K562 (cell line): Measurements from ENCODE around the gene CITED2. TPM values are rescaled to one million over a fixed set of nuclear protein-coding genes. Genes with fewer than 3 reads are reported as not detected.

Experiments
- CHCHD3 ChIP-seq: fragments of 250-450 bp; sonication (Bioruptor Pico); IDR thresholded peaks from 2 replicates; pipeline ENCODE4 v2.1.2; 2022; ENCODE audit warnings: mild to moderate bottlenecking
- ETV5 ChIP-seq: sonication (generic); formaldehyde crosslinking; IDR thresholded peaks from 2 replicates; pipeline ENCODE4 v1.4.0; 2020; ENCODE audit warnings: low read depth, mild to moderate bottlenecking, missing genetic modification reagents
- GABPA ChIP-seq: fragments of 200-800 bp; sonication (Bioruptor generic); conservative IDR thresholded peaks from 2 replicates; pipeline ENCODE4 v1.6.1; 2016; ENCODE audit warnings: low read depth, missing genetic modification characterization, missing compliant biosample characterization
- MIER1 ChIP-seq: fragments of 450-650 bp; IDR thresholded peaks from 2 replicates; pipeline ENCODE4 v1.6.1; 2016; ENCODE audit warnings: antibody characterized with exemption, mild to moderate bottlenecking, low read depth
- NCOA6 ChIP-seq: fragments of 450-650 bp; IDR thresholded peaks from 2 replicates; pipeline ENCODE4 v1.6.1; 2017; ENCODE audit warnings: mild to moderate bottlenecking
- NR2C2 ChIP-seq, 2 experiments: fragments of 200-800 bp in 1 of 2; sonication (Bioruptor generic) in 1 of 2; sonication (generic) in 1 of 2; formaldehyde crosslinking in 1 of 2; IDR thresholded peaks; 2 replicates each; pipeline versions ENCODE4 v1.6.1 to v1.8.0; 2016 to 2022; ENCODE audit warnings: mild to moderate bottlenecking in 1 of 2, missing compliant biosample characterization in 1 of 2, missing genetic modification characterization in 1 of 2, missing genetic modification reagents in 1 of 2
- NRF1 ChIP-seq, 2 experiments: fragments of 450-650 bp; IDR thresholded peaks in 1 of 2; conservative IDR thresholded peaks in 1 of 2; 2 replicates each; pipeline ENCODE4 v1.6.1; 2014; ENCODE audit warnings: mild to moderate bottlenecking in 2 of 2
- PTRF ChIP-seq: fragments of 450-650 bp; IDR thresholded peaks from 2 replicates; pipeline ENCODE4 v1.6.1; 2016; ENCODE audit warnings: mild to moderate bottlenecking, missing genetic modification characterization, missing compliant biosample characterization
- RAD21 ChIP-seq, 2 experiments: fragments of 250-450 bp in 1 of 2; fragments of 450-650 bp in 1 of 2; sonication (Bioruptor Pico) in 1 of 2; formaldehyde crosslinking in 1 of 2; IDR thresholded peaks in 1 of 2; conservative IDR thresholded peaks in 1 of 2; 2 replicates each; pipeline versions ENCODE4 v1.4.0 to v1.8.0; 2020 to 2022; ENCODE audit warnings: mild to moderate bottlenecking in 2 of 2, moderate library complexity in 1 of 2
- SREBF1 ChIP-seq: fragments of 150-350 bp; IDR thresholded peaks from 2 replicates; pipeline ENCODE4 v1.6.1; 2014; ENCODE audit warnings: antibody characterized with exemption, low read depth, low read length, borderline replicate concordance
- TCF7 ChIP-seq: sonication (generic); IDR thresholded peaks from 2 replicates; pipeline ENCODE4 v1.6.1; 2016; ENCODE audit warnings: antibody characterized with exemption, borderline replicate concordance
- TRIM28 ChIP-seq: fragments of 450-650 bp; IDR thresholded peaks from 2 replicates; pipeline ENCODE4 v1.6.1; 2017
- ZNF175 ChIP-seq: fragments of 200-800 bp; sonication (Bioruptor generic); IDR thresholded peaks from 2 replicates; pipeline ENCODE4 v1.6.1; 2016; ENCODE audit warnings: low read depth, mild to moderate bottlenecking, missing genetic modification characterization, missing compliant biosample characterization
- ZNF316 ChIP-seq: fragments of 450-650 bp; IDR thresholded peaks from 2 replicates; pipeline ENCODE4 v1.6.1; 2016
- polyA plus RNA-seq, 8 experiments: library from polyadenylated mRNA; depleted of rRNA in 4 of 8; stranded (reverse) in 5 of 8; unstranded in 3 of 8; fragments of >200 nt; fragmentation: Nextera tagmentation in 2 of 8; fragmentation: Illumina TruSeq in 1 of 8; extraction: Ambion mirVana in 2 of 8; extraction: Trizol in 1 of 8; gene quantifications; 2 replicates each; pipeline versions ENCODE4 v1.2.1 to v1.2.3, GENCODE V29; 2011 to 2014; ENCODE audit warnings: inconsistent platforms in 1 of 8, missing spikeins in 1 of 8
- total RNA-seq, 7 experiments: library from RNA; depleted of rRNA in 6 of 7; stranded (reverse); fragments of >200 nt in 6 of 7; fragmentation: Illumina TruSeq in 2 of 7; extraction: Trizol in 2 of 7; gene quantifications; 2 replicates each; pipeline versions ENCODE4 v1.2.1 to v1.2.3, GENCODE V29; 2011 to 2021; ENCODE audit warnings: low replicate concordance in 1 of 7
- TF ChIP-seq, protein P1 (sequence below), 2 experiments: fragments of 450-650 bp; formaldehyde crosslinking in 1 of 2; IDR thresholded peaks; 2 replicates each; pipeline versions ENCODE4 v1.4.0 to v1.6.1; 2014 to 2020; ENCODE audit warnings: mild to moderate bottlenecking in 2 of 2, borderline replicate concordance in 1 of 2, low read depth in 1 of 2
- TF ChIP-seq, protein P2 (sequence below): sonication (generic); formaldehyde crosslinking; IDR thresholded peaks from 2 replicates; pipeline ENCODE4 v1.8.1; 2023; ENCODE audit warnings: mild to moderate bottlenecking, missing genetic modification reagents

CITED2 gene
- total and polyA plus RNA-seq, 9 of the 15 experiments (the other 6 are each of a cell fraction or from before 2014, with no cell fraction given) = 0.21 to 86.1 (median 17.5) TPM

DNA sequence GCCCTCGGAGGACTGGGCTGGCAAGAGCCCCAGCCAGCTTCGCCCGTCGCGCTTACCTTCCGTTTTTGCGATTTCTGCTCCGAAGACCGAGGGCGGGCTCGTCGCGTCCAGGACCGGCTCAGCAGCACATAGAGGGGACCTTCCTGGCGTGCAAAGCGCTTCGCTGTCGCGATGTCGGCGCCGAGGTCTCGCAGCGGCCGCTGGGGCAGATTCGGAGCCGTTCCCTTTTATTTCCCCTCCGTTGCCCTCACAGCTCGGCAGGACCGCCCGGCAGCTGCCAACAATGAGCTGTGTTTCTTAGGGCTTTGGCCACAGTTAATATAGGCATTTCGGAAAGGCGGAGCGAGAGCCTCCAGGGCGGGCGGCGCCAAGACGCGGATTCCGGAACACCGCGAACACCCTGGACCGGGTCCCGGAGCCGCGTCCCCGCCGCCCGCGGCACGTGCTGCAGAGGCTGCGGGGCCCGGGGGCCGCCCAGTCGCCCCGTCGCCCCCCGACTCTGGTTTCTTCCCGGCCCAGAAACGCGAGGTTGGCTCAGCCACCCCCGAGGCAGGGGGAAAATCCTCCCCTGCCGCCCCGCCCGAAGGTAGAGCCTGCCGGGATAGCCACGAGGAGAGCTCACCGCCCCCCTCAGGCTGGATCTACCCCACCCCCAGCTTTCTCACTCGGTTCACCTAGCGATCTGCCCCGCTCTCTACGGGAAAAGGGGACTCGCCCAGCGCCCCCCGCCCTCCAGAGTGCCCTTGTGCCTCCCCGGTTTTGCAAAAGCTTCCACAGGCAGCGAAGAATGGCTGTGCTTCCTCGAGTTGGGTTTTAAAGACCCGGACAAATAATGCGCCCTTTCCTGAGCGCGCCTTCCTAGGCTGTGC is at the start of gene CITED2 (continued):
- TF ChIP-seq NR2C2 (CRISPR knock-in tag; IDR thresholded peaks at IDR 0.05) (peak; percentile 62), NR2C2 (tag; IDR thresholded peaks at IDR 0.05) (no peak), TRIM28 (peak; percentile 23; the same call in 1 of the 2 replicates), CHCHD3 (CRISPR knock-in tag) (no peak), GABPA (peak; percentile 23; the same call in 1 of the 2 replicates), SREBF1 (peak; percentile 41; the same call in 1 of the 2 replicates), NRF1 (conservative IDR thresholded peaks at IDR 0.05 in 1 of 2, IDR thresholded peaks at IDR 0.05 in 1 of 2) (peak; percentile 15 to 29; a peak in 1 of 4 replicates), MIER1 (no peak), ETV5 (CRISPR knock-in tag) (peak; percentile 71; the same call in 1 of the 2 replicates), ZNF175 (no peak), RAD21 (CRISPR knock-in tag; conservative IDR thresholded peaks at IDR 0.05 in 1 of 2, IDR thresholded peaks at IDR 0.05 in 1 of 2) (peak; percentile 48 to 63), PTRF (tag) (no peak), ZNF316 (no peak), NCOA6 (no peak), TCF7 (peak; percentile 82; the same call in 1 of the 2 replicates)
- TF ChIP-seq, protein P1, sequence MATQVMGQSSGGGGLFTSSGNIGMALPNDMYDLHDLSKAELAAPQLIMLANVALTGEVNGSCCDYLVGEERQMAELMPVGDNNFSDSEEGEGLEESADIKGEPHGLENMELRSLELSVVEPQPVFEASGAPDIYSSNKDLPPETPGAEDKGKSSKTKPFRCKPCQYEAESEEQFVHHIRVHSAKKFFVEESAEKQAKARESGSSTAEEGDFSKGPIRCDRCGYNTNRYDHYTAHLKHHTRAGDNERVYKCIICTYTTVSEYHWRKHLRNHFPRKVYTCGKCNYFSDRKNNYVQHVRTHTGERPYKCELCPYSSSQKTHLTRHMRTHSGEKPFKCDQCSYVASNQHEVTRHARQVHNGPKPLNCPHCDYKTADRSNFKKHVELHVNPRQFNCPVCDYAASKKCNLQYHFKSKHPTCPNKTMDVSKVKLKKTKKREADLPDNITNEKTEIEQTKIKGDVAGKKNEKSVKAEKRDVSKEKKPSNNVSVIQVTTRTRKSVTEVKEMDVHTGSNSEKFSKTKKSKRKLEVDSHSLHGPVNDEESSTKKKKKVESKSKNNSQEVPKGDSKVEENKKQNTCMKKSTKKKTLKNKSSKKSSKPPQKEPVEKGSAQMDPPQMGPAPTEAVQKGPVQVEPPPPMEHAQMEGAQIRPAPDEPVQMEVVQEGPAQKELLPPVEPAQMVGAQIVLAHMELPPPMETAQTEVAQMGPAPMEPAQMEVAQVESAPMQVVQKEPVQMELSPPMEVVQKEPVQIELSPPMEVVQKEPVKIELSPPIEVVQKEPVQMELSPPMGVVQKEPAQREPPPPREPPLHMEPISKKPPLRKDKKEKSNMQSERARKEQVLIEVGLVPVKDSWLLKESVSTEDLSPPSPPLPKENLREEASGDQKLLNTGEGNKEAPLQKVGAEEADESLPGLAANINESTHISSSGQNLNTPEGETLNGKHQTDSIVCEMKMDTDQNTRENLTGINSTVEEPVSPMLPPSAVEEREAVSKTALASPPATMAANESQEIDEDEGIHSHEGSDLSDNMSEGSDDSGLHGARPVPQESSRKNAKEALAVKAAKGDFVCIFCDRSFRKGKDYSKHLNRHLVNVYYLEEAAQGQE (IDR thresholded peaks at IDR 0.05; ENCODE audit: borderline replicate concordance) = peak; percentile 43; the same call in 1 of the 2 replicates
- TF ChIP-seq, protein P1 (CRISPR knock-in tag; IDR thresholded peaks at IDR 0.05; ENCODE audit: low read depth) = no peak; the same call in 1 of the 2 replicates
- TF ChIP-seq, protein P2, sequence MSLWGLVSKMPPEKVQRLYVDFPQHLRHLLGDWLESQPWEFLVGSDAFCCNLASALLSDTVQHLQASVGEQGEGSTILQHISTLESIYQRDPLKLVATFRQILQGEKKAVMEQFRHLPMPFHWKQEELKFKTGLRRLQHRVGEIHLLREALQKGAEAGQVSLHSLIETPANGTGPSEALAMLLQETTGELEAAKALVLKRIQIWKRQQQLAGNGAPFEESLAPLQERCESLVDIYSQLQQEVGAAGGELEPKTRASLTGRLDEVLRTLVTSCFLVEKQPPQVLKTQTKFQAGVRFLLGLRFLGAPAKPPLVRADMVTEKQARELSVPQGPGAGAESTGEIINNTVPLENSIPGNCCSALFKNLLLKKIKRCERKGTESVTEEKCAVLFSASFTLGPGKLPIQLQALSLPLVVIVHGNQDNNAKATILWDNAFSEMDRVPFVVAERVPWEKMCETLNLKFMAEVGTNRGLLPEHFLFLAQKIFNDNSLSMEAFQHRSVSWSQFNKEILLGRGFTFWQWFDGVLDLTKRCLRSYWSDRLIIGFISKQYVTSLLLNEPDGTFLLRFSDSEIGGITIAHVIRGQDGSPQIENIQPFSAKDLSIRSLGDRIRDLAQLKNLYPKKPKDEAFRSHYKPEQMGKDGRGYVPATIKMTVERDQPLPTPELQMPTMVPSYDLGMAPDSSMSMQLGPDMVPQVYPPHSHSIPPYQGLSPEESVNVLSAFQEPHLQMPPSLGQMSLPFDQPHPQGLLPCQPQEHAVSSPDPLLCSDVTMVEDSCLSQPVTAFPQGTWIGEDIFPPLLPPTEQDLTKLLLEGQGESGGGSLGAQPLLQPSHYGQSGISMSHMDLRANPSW = peak; percentile 78; the same call in 1 of the 2 replicates
